DOHH2 (cell line): ENCODE measurements around the gene HOXA5.

Experiments
- CTCF ChIP-seq: fragments of 200-600 bp; sonication (generic); IDR thresholded peaks from one replicate; pipeline ENCODE4 v1.5.1; 2014; ENCODE audit warnings: antibody characterized with exemption, mild to moderate bottlenecking, low read depth, low read length; ENCODE audit not compliant: poor library complexity, severe bottlenecking
- EZH2phosphoT487 ChIP-seq: fragments of 200-600 bp; sonication (generic); IDR thresholded peaks from 2 replicates; pipeline ENCODE4 v1.6.1; 2017; ENCODE audit warnings: borderline replicate concordance, mild to moderate bottlenecking, antibody characterized with exemption, low read length, moderate library complexity, mixed read lengths

DNA sequence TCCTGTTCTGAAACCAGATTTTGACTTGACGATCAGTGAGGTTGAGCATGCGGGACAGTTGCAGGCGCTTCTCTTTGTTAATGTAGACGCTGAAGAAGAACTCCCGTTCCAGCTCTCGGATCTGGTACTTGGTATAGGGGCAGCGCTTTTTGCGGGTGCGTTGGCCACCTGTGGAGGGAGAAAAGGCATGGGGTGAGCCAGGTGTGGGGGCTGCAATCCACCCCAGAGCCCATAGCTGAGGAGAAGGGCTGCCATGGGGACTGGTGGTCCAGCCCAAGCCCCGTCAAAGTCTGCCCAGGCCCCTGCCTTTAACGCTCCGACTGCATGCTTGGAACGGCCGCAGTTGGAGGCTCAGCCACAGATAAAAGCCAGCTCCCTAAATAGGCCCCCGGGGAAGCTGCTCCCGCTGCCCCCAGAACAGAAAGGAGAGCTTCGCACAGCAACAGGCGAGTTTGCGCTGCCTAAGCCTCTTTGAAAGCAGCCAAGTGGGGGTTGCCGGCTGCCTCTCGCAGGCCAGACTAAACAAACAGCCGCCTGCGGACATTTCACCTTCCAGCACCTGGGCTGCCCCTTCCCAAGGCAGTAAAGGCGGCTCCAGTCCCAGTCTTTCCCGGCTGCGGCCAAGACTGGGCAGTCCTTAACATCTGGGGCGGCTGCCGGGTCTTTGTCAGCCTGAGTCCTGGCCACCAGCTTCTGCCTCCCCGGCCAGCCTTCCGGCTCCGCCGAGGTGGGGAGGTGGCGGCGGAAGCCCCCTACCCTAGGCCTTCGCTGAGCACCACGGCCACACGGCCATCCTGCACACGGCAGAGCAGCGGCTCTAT lies 39.6 kb upstream of the HOXA5 start:
- TF ChIP-seq CTCF (no peak), EZH2phosphoT487 (peak; percentile 30; the same call in 1 of the 2 replicates)
